GM12878 (cell line): ENCODE data around the gene SLC66A3. TPM values are rescaled to one million over a fixed set of nuclear protein-coding genes. Genes with fewer than 3 reads are reported as not detected.

Experiments
- ATAC-seq: fragments of 200-7000 bp; cut with Tn5 transposase; 3 replicates; pipeline ENCODE4 v1.9.1; 2020; ENCODE audit warnings: mild to moderate bottlenecking, moderate library complexity
- BruUV-seq: library from RNA; stranded (reverse); fragments of 400-500 nt; replicated peaks from 2 replicates; lab custom pipeline; 2021; lab: Mats Ljungman, UMichigan
- CTCF ChIA-PET: fragments of 300-600 bp; sonication (Branson Sonifier 250); formaldehyde crosslinking; extraction: SDS; loops from one replicate; lab custom pipeline; 2021; ENCODE audit warnings: inconsistent platforms; lab: Yijun Ruan, JAX
- POLR2A ChIA-PET: fragments of 350-600 bp; formaldehyde crosslinking; extraction: SDS; loops from one replicate; lab custom pipeline; 2021; ENCODE audit warnings: inconsistent platforms; lab: Charles Lee
- RAD21 ChIA-PET: fragments of 300-600 bp; sonication (Branson Sonifier 250); formaldehyde crosslinking; loops from one replicate; lab custom pipeline; 2023; ENCODE audit warnings: antibody characterized with exemption; ENCODE audit not compliant: unreplicated experiment; lab: Charles Lee
- SMC1A ChIA-PET: fragments of 300-600 bp; sonication (Branson Sonifier 250); formaldehyde crosslinking; loops from one replicate; lab custom pipeline; 2023; ENCODE audit not compliant: unreplicated experiment, uncharacterized antibody; lab: Charles Lee
- DNase-seq: peaks from one replicate; pipeline ENCODE4 v3.0.0-alpha.2; 2011; ENCODE audit warnings: low read depth, low spot score
- FAIRE-seq: peaks from 3 replicates; lab custom pipeline; 2011; peaks lifted over from hg19 to GRCh38; lab: Jason Lieb, UNC
- H2AFZ ChIP-seq: 2 replicates; pipeline ENCODE4 v1.6.0; 2011; ENCODE audit warnings: low read depth, low read length, control low read depth; ENCODE audit not compliant: control insufficient read depth
- H3K27ac ChIP-seq: 2 replicates; pipeline ENCODE4 v1.5.1; 2011; ENCODE audit warnings: control low read depth; ENCODE audit not compliant: control insufficient read depth, insufficient read depth
- H3K27me3 ChIP-seq, 2 experiments: replicated peaks in 1 of 2; 2 replicates each; pipeline versions ENCODE4 v1.6.0 to v1.6.1; 2011; ENCODE audit warnings: low read length in 1 of 2; ENCODE audit not compliant: control insufficient read depth in 2 of 2, insufficient read depth in 2 of 2
- H3K36me3 ChIP-seq, 2 experiments: 2 replicates each; pipeline ENCODE4 v1.5.1; 2011; ENCODE audit warnings: low read length in 1 of 2; ENCODE audit not compliant: control insufficient read depth in 2 of 2, insufficient read depth in 2 of 2
- H3K4me1 ChIP-seq: 2 replicates; pipeline ENCODE4 v1.6.1; 2011; ENCODE audit warnings: mild to moderate bottlenecking, low read length, moderate library complexity, mixed read lengths; ENCODE audit not compliant: control insufficient read depth, insufficient read depth
- H3K4me2 ChIP-seq: 2 replicates; pipeline ENCODE4 v1.6.0; 2011; ENCODE audit warnings: control low read depth; ENCODE audit not compliant: control insufficient read depth, insufficient read depth
- H3K4me3 ChIP-seq: fragments of 200-600 bp; sonication (generic); 2 replicates; pipeline ENCODE4 v1.5.1; 2016
- H3K79me2 ChIP-seq: 2 replicates; pipeline ENCODE4 v1.6.0; 2011; ENCODE audit warnings: low read length; ENCODE audit not compliant: control insufficient read depth, insufficient read depth
- H3K9ac ChIP-seq: 2 replicates; pipeline ENCODE4 v1.8.0; 2011; ENCODE audit warnings: low read length, control low read depth, mixed read lengths; ENCODE audit not compliant: control insufficient read depth, insufficient read depth
- H3K9me3 ChIP-seq: replicated peaks from 3 replicates; pipeline ENCODE4 v1.5.1; 2011; ENCODE audit warnings: mild to moderate bottlenecking, low read length; ENCODE audit not compliant: control insufficient read depth, insufficient read depth
- H4K20me1 ChIP-seq: 2 replicates; pipeline ENCODE4 v1.6.0; 2011; ENCODE audit not compliant: control insufficient read depth, insufficient read depth
- HDGF ChIP-seq: fragments of 450-650 bp; IDR thresholded peaks from 2 replicates; pipeline ENCODE4 v1.6.1; 2016; ENCODE audit warnings: antibody characterized with exemption
- MAX ChIP-seq: IDR thresholded peaks from 2 replicates; pipeline ENCODE4 v1.6.1; 2012; ENCODE audit warnings: low read depth, low read length, improper control_type of control experiment
- MYB ChIP-seq: fragments of 150-350 bp; IDR thresholded peaks from 2 replicates; pipeline ENCODE4 v1.6.1; 2014; ENCODE audit warnings: mild to moderate bottlenecking, low read depth, low read length, borderline replicate concordance
- RB1 ChIP-seq: fragments of 450-650 bp; formaldehyde crosslinking; IDR thresholded peaks from 2 replicates; pipeline ENCODE4 v1.6.1; 2017; ENCODE audit warnings: mild to moderate bottlenecking, borderline replicate concordance
- ZBTB33 ChIP-seq: fragments of 450-650 bp; IDR thresholded peaks from 2 replicates; pipeline ENCODE4 v1.6.1; 2017; ENCODE audit warnings: mild to moderate bottlenecking
- ZNF274 ChIP-seq: IDR thresholded peaks from one replicate; pipeline ENCODE4 v1.8.0; 2011; ENCODE audit not compliant: insufficient read length, insufficient read depth
- WGBS: methylation state at CpG from one replicate; pipeline ENCODE4 v1.1.6; 2016; ENCODE audit warnings: low lambda C conversion rate; ENCODE audit not compliant: insufficient replicate concordance, insufficient coverage; ENCODE audit errors: missing lambda C conversion rate; 5-methylcytosine and 5-hydroxymethylcytosine counted together
- in situ Hi-C: fragments of 300-500 bp; cut with MboI; formaldehyde crosslinking; loops from 9 replicates; pipeline ENCODE4 v1.14.3; 2018; ENCODE audit warnings: mixed read lengths
- intact Hi-C: fragments of 100-400 bp; cut with micrococcal nuclease; formaldehyde crosslinking; loops from one replicate; pipeline ENCODE4 v1.14.2; 2022; ENCODE audit not compliant: unreplicated experiment
- polyA plus RNA-seq, 11 experiments: library from polyadenylated mRNA; depleted of rRNA in 4 of 11; unstranded in 6 of 11; stranded (reverse) in 5 of 11; fragments of >200 nt; fragmentation: Nextera tagmentation in 4 of 11; fragmentation: Illumina TruSeq in 1 of 11; extraction: Ambion mirVana in 4 of 11; extraction: Trizol in 1 of 11; gene quantifications; 1 replicate in 1 of 11; 2 replicates in 10 of 11; pipeline versions ENCODE4 v1.2.1 to v1.2.3, GENCODE V29; 2011 to 2016; ENCODE audit warnings: inconsistent platforms in 2 of 11, missing spikeins in 2 of 11, low read depth in 1 of 11
- total RNA-seq, 4 experiments: library from RNA; depleted of rRNA in 3 of 4; stranded (reverse); fragments of >200 nt in 3 of 4; fragmentation: Illumina TruSeq in 1 of 4; extraction: Trizol in 1 of 4; gene quantifications; 2 replicates each; pipeline versions ENCODE4 v1.2.1 to v1.2.3, GENCODE V29; 2013 to 2021

Gene SLC66A3
- total and polyA plus RNA-seq, 10 of the 15 experiments (the other 5 are each of a cell fraction or from before 2014, with no cell fraction given): 1.4 to 14.2 (median 6.4) TPM

- no peak for TF ChIP-seq ZBTB33
- no peak for TF ChIP-seq RB1
- TF ChIP-seq MAX: no peak
Observed at GRCh38 chr2:11213975-11214374, 58.7 kb downstream of the SLC66A3 start (continued).

DNA sequence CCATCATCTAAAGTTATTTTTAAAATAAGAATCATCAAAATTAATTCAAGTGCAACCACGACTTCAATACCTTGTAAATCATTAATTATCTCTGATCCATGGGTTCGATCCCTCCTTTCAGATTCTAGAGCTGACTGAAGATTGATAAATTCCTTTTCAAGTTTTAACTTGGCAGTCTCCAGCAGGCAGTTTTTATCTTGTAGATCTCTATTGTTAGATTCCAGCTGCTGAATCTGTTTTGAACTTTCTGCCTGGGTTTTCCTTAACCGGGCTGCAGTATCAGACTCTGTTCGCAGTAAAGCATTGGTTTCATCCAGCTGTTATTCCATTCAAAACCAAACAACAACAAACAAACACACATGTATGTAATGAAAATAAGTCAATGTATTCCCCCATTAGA, 59.5 kb downstream of the SLC66A3 start:
- H3K4me3 ChIP-seq: no peak overlapping the region
- ChIA-PET POLR2A (no interaction called here), SMC1A (no interaction called here), RAD21 (no interaction called here), CTCF (interaction anchor here (1.3 kb wide), 1 partner anchor 11 kb away, joined by 4 read pairs; no protein-coding TSS in a partner anchor)
- intact Hi-C loops (no loop called here), in situ Hi-C loops (no loop called here)
- H3K4me1 ChIP-seq: no peaks in the 10 kb centered on the region
- no peaks in the 10 kb centered on the region for H3K27me3 ChIP-seq
- H2AFZ ChIP-seq: no peak overlapping the region
- H3K27ac ChIP-seq: no peak overlapping the region
- H4K20me1 ChIP-seq: no peaks in the 10 kb centered on the region
- TF ChIP-seq MYB (no peak), HDGF (no peak), ZNF274 (no peak)
- WGBS: 96% methylated on average over 4 of the region's 4 CpGs
- no peaks in the 10 kb centered on the region for H3K79me2 ChIP-seq
- no peaks in the 10 kb centered on the region for H3K9me3 ChIP-seq
- DNase-seq: no peak
- no TSS peak for BruUV-seq
- ATAC-seq: no peak
- no peak overlapping the region for H3K4me2 ChIP-seq
- peaks cover 0 to 11% of the 10 kb centered on the region in 2 experiments; a peak in 2 of 4 replicates for H3K36me3 ChIP-seq
- H3K9ac ChIP-seq: no peak overlapping the region
- FAIRE-seq: no peak
